Measurements from ENCODE around the gene KLF6.

KLF6 gene

GRCh38 chr10:3808689-3809199 lies 23.7 kb upstream of the KLF6 start:
- DNase-seq, result no peak

DNA sequence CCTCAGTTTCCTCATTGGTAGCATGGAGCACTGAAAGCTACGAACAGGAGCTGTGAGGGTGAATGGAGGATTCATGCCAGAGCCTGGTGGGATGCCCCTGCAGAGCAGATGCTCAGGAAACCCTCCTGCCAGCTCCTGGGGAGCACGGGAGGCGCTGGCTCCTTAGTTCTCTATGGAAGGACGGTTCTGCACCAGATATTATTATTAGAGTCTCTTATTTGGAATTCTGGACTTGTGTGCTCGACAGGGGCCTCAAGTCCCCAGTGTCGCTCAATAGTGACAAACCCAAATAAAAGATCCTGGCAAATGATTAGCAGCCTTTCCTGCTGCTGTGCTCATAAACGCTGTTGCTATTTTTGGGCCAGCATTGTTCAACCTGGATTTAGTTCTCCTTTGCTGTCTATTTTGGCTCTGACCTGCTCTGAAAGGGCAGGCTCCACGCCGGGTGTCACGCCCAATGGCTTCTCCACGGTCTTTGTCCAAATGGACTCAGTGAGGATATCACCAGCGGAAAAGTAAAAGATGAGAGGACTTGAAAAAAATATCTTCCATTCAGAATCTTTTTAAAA lies 23.0 kb upstream of the KLF6 start:
- no peak for DNase-seq

DNA sequence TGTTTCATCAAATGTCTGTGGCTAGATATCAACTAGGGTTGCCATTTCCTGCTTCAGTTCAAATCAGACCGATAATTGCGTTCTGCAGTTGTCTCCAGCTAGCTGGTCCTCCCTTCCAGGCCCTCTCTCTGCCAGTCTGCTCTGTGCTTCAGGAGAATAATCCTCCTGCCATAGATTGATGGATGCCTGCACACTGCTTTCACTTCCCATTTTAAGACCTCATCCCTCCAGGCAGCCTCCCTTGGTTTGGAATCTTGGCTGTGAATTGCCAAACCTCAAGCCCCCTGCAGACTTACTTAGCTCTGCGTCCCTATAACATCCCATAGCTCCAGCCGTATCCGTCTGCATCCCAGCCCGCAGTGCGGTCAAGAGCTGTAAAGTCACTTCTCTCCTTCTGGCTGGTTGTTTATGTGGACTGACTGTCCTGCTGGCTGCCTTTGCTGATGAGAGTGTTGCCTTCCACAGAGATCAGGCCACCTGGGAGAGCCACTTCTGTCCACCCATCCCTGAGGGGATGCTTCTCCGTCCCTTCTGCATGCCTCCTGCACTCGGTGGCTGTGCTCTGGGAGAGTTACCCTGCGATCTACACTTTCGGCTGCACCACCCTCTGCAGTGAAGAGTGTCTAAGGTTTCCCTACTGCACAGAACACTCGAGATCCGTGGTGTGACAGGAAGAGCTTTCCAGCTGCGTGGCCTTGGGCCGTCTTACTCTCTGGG lies 22.4 kb upstream of the KLF6 start:
- no peak for DNase-seq

DNA sequence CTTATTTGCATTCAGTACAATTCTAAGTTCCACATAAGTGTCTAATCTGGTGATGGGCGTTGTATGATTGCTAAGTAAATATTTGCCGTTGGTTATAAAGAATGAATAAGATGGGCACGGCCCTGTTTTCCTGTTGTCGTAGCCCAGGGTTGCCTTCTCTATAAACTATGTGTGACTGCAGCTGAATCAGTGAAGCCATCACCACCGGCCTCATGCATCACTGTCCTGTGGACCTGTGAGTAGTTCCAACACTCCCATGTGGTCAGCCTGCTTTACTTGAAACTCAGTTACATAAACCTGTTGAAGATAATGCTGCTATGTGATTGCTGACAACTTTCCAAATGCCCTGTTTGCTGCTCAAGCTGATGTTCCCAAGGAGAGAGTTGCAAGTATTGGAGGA lies 21.6 kb upstream of the KLF6 start:
- DNase-seq, result no peak

GRCh38 chr10:3805791-3806461 lies 20.9 kb upstream of the KLF6 start:
- DNase-seq, result peak in 1 of 2 experiments; percentile 17

DNA sequence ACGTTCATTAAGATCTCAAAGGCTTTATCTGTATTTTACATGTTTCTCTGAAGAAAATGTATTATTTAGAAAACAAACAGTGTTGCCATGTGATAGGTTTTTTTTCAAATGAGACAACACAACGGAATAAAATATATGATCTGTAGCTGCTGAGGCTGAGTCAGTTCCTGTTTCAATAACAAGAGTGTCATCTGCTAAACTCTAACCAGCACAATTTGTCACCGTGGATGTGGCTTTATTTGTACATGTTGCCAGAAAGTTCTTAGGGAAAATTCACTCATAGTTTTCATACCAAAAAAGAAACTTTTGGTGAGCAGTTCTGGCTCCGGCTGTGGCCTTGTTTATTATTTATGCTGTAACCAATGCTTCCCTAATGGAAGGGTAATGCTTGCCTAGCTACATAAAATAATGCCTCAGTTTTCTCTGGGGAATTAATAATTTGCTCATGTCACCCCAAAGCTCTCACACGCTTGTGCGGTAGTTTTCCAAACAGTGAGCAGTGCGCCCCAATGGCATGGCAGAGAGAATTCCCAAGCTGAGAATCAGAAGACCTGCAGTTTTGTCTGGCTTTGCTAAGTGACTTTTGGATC lies 20.3 kb upstream of the KLF6 start:
- DNase-seq, result no peak

GRCh38 chr10:3803927-3804741 lies 19.1 kb upstream of the KLF6 start:
- no peak for DNase-seq

DNA sequence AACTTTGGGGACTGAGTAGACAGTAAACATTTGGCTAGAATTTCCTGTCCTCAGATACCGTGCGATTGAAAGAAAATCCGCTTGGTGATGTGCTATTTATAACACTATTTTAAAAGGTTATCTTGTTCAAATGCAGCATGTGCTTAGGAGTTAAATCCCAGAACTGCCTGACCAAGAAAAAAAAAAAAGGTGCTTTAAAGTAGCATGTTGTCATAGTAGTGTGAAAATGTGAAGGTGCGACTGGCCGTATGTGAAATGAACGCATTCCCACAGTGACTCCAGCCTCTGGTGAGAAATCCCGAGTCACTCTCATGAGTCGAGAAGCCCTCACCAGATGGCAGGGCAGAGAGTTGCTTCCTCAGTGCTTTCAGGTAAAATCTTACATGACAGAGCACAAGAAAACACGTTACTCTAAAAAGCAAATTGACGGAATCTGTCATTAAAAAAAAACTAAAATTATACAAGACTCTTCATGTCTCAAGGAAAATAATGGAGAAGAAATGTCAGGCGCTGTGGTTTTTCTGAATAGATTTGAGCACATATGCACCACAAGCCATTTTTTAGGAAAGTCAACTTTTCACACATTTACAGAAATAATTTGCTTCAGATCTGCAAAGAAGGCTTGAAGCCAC lies 18.4 kb upstream of the KLF6 start:
- no peak for DNase-seq

GRCh38 chr10:3802526-3803265 lies 17.7 kb upstream of the KLF6 start:
- no peak for DNase-seq

- DNase-seq, result no peak
Observed at GRCh38 chr10:3801558-3802192, 16.7 kb upstream of the KLF6 start.

- no peak for DNase-seq
Observed at GRCh38 chr10:3800586-3800985, 15.6 kb upstream of the KLF6 start.

DNA sequence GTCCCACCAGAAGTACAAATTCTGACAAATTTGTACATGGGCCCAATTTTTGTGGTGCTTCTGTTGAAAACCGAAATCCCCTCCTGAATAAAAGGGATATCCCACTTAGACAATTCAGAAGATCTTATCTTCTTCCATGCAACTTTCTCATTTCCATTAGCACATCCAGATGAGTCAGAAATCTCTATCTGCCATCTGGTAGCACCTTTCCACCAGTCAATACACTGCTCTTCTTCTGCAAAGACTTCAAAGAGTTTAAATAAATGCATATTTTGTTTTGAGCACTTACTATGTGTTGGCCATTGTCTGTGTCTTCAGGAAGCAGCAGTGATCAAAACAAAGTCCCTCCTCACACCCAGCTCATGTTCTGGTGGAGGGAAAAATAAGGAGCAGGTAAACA lies 12.7 kb upstream of the KLF6 start:
- DNase-seq, result no peak

DNA sequence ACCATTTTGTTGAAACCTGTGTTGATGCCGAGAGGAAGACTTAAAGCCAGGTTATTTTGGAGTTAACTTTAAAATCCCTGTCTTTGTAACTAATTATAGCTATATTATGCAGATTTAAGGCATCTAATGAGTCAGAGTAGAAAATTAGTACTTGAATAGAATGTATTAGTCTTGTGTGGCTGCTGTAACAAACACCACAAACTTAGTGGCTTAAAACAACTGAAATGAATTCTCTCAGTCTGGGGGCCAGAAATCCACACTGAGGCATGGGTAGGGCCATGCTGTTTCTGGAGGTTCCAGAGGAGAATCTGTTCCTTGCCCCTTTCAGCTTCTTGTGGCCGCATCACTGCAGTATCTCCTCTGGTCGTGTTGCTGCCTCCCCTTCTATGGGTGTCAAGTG lies 8.5 kb upstream of the KLF6 start:
- DNase-seq, result no peak

DNA sequence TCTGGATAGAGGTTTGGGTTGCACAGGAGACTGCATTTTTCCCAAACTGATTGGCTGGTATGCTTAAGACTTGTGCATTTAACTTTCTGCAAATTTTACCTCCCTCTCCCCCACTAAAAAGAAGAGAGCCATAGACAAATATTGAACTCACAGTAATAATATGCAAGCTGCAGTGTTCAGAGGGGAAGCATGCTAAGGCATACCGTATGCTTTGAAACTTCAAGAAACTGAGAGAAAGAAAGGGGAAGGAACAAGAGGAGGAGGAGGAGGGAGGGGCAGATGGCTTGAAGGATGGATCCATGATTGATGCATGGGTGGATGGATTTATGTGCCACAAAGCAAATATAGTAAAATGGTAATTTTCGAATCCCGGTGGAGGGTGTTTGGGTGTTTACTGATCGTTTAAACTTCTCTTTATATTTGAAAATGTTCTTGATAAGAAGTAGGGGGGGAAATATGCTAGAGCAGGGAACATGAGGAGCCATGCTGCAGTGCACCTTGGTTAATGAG lies 7.8 kb upstream of the KLF6 start:
- no peak for DNase-seq

- no peak for DNase-seq
Observed at GRCh38 chr10:3791974-3792633, 7.1 kb upstream of the KLF6 start.

DNA sequence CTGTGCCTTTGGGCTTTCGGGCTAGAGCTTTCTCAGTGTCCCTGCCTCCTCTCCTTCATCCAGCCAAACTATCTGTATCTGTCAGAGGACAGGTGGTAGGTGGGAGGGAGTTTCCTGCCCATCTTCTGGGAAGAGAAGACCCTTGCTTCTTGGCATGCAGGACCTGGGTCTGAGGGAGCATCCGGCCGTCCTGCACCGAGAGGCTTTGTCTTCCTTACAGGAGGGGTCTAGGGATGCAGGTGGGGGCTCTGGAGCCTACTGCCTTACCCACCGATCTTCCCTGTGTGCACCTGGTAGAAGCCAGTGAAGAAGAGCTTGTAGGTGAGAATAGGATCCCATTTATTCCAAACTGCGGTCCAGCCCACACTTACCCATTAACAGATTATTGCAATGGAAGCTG lies 5.8 kb upstream of the KLF6 start:
- no peak for DNase-seq

DNA sequence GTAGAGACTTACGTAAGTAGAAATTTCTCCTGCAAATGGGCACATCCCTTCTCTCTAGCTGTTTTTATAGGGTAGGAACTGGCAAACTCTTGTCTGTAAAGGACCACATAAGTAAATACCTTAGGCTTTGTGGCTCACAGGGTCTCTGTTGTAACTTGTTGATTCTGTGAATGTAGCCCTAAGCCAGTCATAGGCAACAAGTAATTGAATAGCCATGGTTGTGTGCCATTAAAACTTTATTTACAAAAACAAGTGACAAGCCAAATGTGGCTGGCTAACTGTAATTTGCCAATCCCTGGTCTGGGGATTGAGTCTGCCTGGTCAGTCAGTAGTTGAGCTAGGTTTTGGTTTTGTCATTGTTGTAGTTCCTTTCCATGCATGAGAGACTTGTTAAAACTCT lies 5.3 kb upstream of the KLF6 start:
- no peak for DNase-seq

- DNase-seq, result no peak
Observed at GRCh38 chr10:3789621-3790020, 4.6 kb upstream of the KLF6 start.

GRCh38 chr10:3787816-3788215 lies 2.8 kb upstream of the KLF6 start:
- DNase-seq, result no peak

GRCh38 chr10:3787016-3787400 lies 2.0 kb upstream of the KLF6 start:
- no peak for DNase-seq

Data from NCI-H187 (cell line).